ENCODE data around the gene TMEM106B. TPM values are rescaled to one million over a fixed set of nuclear protein-coding genes. Genes with fewer than 3 reads are reported as not detected.

TMEM106B gene
- total and polyA plus RNA-seq, 10 of the 15 experiments (the other 5 are each of a cell fraction or from before 2014, with no cell fraction given), result 3.7 to 21.2 (median 12.3) TPM

DNA sequence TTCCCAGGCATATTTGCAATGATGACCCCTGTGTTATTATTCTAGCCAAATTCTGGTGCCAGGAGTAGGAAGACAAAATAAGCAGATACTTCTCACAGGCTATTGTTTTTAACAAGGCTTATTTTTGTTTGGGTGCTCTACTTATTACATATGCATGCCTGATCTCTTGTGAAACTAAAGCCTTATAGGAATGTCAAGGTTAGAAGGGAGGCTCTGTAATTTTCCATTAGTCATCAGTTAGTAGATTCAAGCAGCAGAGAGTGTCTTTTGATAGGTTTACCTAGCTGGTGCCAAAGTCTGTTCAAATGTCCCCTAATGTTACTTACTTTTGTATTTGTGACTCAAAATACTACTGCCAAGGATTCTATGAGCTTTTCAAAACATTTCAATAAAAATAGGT lies 11.7 kb upstream of the TMEM106B start (continued):
- no peak for TF ChIP-seq TCF12 (IDR thresholded peaks at IDR 0.05; ENCODE audit: low read depth, low read length)
- TF ChIP-seq STAT1 (conservative IDR thresholded peaks at IDR 0.05), result no peak
- TF ChIP-seq POLR2AphosphoS2 (IDR thresholded peaks at IDR 0.05; ENCODE audit: low read depth, low read length), result no peak

DNA sequence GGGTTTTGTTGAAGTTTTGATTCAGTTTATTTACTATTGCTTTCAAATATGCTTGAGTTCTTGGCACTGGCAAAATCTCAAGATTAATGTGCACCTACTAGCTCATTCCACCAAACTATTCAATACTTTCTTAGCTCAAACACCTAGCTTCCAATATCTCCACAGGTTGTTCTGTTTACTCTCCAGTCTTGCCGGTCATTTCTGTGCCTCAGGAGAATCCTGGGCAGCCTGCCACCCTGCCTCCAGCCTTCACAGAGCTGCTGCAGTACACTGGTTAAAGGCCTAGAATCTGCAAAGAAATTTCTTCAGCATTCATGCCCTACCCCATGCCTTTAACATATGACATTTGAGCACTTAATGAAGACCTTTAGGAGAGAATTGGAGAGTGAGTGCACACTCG lies 4.0 kb upstream of the TMEM106B start:
- H3K9me3 ChIP-seq (replicated peaks; ENCODE audit: control insufficient read depth, insufficient read depth, low read length), result no peaks in the 10 kb centered on the region
- no peak overlapping the region for H3K4me3 ChIP-seq
- H2AFZ ChIP-seq (ENCODE audit: control insufficient read depth, low read depth, low read length), result no peak overlapping the region
- peaks cover 0 to 5% of the 10 kb centered on the region in 2 experiments; a peak in 1 of 4 replicates for H3K27me3 ChIP-seq (replicated peaks in 1 of 2; ENCODE audit: control insufficient read depth in 2 of 2, insufficient read depth in 2 of 2, low read length in 1 of 2)
- ChIA-PET POLR2A (no interaction called here), SMC1A (ENCODE audit: uncharacterized antibody, unreplicated experiment) (interaction anchor here (1.4 kb wide), 1 partner anchor 11 kb away, joined by 3 read pairs; no protein-coding TSS in a partner anchor), CTCF (interaction anchor here (1.0 to 1.7 kb wide), 2 partner anchors 9 to 85 kb away, joined by 3 to 4 read pairs; no protein-coding TSS in a partner anchor), RAD21 (ENCODE audit: unreplicated experiment) (no interaction called here)
- WGBS (ENCODE audit: insufficient coverage, insufficient replicate concordance, low lambda C conversion rate, missing lambda C conversion rate), result 42% methylated on average over 2 of the region's 2 CpGs
- H3K9ac ChIP-seq (ENCODE audit: control insufficient read depth, insufficient read depth, low read length), result no peak overlapping the region
- no TSS peak for BruUV-seq (replicated peaks)
- no peak for FAIRE-seq
- peaks cover 6% of the 10 kb centered on the region for H3K79me2 ChIP-seq (ENCODE audit: control insufficient read depth, insufficient read depth, low read length)
- H3K4me1 ChIP-seq (ENCODE audit: control insufficient read depth, insufficient read depth, low read length), result peaks cover 2% of the 10 kb centered on the region
- in situ Hi-C loops (cut with MboI), result no loop called here
- no peak overlapping the region for H3K4me2 ChIP-seq (ENCODE audit: control insufficient read depth, insufficient read depth)
- TF ChIP-seq KLF5 (IDR thresholded peaks at IDR 0.05; ENCODE audit: partially characterized antibody), result no peak
- TF ChIP-seq EED (IDR thresholded peaks at IDR 0.05; ENCODE audit: low read depth), result no peak
- TF ChIP-seq POU2F2 (IDR thresholded peaks at IDR 0.05; ENCODE audit: borderline replicate concordance, low read depth, low read length), result no peak
- TF ChIP-seq, protein P1, sequence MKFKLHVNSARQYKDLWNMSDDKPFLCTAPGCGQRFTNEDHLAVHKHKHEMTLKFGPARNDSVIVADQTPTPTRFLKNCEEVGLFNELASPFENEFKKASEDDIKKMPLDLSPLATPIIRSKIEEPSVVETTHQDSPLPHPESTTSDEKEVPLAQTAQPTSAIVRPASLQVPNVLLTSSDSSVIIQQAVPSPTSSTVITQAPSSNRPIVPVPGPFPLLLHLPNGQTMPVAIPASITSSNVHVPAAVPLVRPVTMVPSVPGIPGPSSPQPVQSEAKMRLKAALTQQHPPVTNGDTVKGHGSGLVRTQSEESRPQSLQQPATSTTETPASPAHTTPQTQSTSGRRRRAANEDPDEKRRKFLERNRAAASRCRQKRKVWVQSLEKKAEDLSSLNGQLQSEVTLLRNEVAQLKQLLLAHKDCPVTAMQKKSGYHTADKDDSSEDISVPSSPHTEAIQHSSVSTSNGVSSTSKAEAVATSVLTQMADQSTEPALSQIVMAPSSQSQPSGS (IDR thresholded peaks at IDR 0.05; ENCODE audit: low read length), result no peak
- TF ChIP-seq ZNF274 (IDR thresholded peaks at IDR 0.05; ENCODE audit: insufficient read depth, insufficient read length), result no peak
- no peak for TF ChIP-seq BMI1 (IDR thresholded peaks at IDR 0.05; ENCODE audit: borderline replicate concordance)
- no peak for TF ChIP-seq SIX5 (IDR thresholded peaks at IDR 0.05; ENCODE audit: low read depth, low read length, severe bottlenecking)
- TF ChIP-seq, protein P2, sequence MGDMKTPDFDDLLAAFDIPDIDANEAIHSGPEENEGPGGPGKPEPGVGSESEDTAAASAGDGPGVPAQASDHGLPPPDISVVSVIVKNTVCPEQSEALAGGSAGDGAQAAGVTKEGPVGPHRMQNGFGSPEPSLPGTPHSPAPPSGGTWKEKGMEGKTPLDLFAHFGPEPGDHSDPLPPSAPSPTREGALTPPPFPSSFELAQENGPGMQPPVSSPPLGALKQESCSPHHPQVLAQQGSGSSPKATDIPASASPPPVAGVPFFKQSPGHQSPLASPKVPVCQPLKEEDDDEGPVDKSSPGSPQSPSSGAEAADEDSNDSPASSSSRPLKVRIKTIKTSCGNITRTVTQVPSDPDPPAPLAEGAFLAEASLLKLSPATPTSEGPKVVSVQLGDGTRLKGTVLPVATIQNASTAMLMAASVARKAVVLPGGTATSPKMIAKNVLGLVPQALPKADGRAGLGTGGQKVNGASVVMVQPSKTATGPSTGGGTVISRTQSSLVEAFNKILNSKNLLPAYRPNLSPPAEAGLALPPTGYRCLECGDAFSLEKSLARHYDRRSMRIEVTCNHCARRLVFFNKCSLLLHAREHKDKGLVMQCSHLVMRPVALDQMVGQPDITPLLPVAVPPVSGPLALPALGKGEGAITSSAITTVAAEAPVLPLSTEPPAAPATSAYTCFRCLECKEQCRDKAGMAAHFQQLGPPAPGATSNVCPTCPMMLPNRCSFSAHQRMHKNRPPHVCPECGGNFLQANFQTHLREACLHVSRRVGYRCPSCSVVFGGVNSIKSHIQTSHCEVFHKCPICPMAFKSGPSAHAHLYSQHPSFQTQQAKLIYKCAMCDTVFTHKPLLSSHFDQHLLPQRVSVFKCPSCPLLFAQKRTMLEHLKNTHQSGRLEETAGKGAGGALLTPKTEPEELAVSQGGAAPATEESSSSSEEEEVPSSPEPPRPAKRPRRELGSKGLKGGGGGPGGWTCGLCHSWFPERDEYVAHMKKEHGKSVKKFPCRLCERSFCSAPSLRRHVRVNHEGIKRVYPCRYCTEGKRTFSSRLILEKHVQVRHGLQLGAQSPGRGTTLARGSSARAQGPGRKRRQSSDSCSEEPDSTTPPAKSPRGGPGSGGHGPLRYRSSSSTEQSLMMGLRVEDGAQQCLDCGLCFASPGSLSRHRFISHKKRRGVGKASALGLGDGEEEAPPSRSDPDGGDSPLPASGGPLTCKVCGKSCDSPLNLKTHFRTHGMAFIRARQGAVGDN (IDR thresholded peaks at IDR 0.05), result no peak
- TF ChIP-seq MYC (IDR thresholded peaks at IDR 0.05; ENCODE audit: insufficient read depth, insufficient read length, insufficient replicate concordance, low read length, severe bottlenecking), result no peak
- TF ChIP-seq ZZZ3 (IDR thresholded peaks at IDR 0.05; ENCODE audit: control insufficient read depth, insufficient read length, low read depth), result no peak
- no peak for TF ChIP-seq MEF2A (IDR thresholded peaks at IDR 0.05; ENCODE audit: insufficient read depth, low read depth, low read length)
- no peak for TF ChIP-seq ESRRA (IDR thresholded peaks at IDR 0.05; ENCODE audit: low read length)
- TF ChIP-seq, protein P3, sequence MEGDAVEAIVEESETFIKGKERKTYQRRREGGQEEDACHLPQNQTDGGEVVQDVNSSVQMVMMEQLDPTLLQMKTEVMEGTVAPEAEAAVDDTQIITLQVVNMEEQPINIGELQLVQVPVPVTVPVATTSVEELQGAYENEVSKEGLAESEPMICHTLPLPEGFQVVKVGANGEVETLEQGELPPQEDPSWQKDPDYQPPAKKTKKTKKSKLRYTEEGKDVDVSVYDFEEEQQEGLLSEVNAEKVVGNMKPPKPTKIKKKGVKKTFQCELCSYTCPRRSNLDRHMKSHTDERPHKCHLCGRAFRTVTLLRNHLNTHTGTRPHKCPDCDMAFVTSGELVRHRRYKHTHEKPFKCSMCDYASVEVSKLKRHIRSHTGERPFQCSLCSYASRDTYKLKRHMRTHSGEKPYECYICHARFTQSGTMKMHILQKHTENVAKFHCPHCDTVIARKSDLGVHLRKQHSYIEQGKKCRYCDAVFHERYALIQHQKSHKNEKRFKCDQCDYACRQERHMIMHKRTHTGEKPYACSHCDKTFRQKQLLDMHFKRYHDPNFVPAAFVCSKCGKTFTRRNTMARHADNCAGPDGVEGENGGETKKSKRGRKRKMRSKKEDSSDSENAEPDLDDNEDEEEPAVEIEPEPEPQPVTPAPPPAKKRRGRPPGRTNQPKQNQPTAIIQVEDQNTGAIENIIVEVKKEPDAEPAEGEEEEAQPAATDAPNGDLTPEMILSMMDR (IDR thresholded peaks at IDR 0.05 in 2 of 3, conservative IDR thresholded peaks at IDR 0.05 in 1 of 3; ENCODE audit: control insufficient read depth in 2 of 3, extremely low read depth in 1 of 3, insufficient read depth in 1 of 3, low read depth in 3 of 3, low read length in 3 of 3), result no peak
- no peak overlapping the region for H3K27ac ChIP-seq (ENCODE audit: control insufficient read depth, insufficient read depth)
- H4K20me1 ChIP-seq (ENCODE audit: control insufficient read depth, insufficient read depth), result no peaks in the 10 kb centered on the region
- intact Hi-C loops (cut with micrococcal nuclease; ENCODE audit: unreplicated experiment), result no loop called here
- no peaks in the 10 kb centered on the region for H3K36me3 ChIP-seq (ENCODE audit: control insufficient read depth in 2 of 2, insufficient read depth in 2 of 2, low read length in 1 of 2)
- ATAC-seq, result no peak
- DNase-seq (ENCODE audit: low read depth, low spot score), result no peak
